ENCODE data around the gene SNORC.

SNORC gene

DNA sequence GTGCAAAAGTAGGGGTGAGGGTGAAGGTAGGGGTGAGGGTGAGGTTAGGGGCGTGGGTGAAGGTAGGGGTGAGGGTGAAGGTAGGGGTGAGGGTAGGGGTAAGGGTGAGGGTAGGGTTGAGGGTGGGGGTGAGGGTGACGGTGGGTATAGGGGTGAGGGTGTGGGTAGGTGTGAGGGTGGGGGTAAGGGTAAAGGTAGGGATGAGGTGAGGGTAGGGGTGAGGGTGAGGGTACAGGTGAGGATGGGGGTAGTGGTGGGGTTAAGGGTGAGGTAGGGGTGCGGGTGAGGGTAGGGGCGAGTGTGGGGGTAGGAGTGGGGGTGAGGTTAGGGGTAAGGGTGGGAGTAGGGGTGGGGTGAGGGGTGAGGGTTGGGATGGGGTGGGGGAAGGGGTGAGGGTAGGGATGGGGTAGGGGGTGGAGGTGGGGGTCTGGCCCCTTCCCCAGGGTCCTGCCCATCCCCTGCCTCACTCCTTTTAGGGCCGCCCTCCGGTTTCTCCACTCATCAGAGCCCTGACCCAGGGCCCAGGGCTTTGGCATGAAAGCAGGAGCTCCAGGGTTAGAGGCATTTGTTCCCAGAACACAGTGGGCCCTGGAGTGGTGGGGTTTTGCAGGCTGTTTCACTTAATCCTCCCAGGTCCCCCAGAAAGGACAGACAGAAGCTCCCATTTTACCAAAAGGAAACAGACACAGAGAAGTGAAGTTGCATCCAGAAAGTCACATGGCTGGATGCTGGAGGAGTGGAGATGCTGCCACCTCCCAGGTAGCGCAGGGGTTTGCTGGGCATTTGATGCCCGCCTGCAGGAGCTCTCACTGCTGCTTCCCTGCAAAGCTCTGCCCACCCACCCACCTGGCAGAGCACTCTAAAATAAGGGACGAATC lies 26.9 kb downstream of the SNORC start:
- H3K4me3 ChIP-seq (ENCODE audit: low read length), result no peak overlapping the region
- DNase-seq (ENCODE audit: low read depth), result no peak
- no peak for TF ChIP-seq CTCF (conservative IDR thresholded peaks at IDR 0.05; ENCODE audit: low read length)

GRCh38 chr2:232897598-232898408 lies 27.7 kb downstream of the SNORC start:
- no peak for TF ChIP-seq CTCF (conservative IDR thresholded peaks at IDR 0.05; ENCODE audit: low read length)
- no peak for DNase-seq (ENCODE audit: low read depth)
- no peak overlapping the region for H3K4me3 ChIP-seq (ENCODE audit: low read length)

DNA sequence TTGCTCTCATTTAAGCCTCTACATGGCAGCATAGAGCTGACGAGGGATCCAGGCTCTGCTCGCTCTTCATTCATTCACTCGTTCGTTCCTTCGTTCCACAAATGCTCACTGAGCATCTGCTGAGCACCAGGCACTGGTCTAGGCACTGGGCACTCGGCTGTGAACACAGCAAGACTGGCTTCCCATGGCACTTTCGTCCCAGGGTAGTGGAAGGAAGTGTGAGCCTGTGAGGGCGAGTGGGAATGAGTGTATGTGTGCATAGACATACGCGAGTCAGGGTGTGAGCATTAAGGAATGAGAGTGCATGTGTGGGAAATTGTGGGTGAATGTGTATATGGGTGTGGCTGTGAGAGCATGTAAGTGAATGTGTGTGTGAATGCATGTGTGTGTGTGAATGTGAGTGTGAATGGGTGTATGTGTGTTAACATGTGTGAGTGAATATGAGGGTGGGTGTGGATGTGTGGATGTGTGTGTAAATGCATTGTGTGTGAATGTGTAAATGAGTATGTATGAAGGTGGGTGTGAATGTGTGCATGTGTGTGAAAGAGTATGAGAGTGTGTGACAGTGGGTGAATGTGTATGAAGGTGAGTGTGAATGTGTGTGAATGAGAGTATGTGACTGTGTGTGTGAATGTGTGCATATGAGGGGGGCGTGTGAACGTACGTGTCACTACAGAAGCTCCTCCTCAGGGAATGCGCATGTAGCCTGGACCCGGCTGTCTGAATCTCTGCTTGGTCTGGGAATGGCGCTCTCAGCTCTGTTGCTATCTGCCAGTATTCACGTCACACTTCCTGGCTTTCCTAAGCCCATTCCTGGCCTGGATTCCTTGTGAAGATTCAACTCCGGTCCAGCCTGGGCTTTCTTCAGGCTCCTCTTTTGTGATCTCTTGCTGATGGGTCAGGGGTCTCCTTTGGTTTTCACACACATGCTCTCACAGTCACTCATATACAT lies 28.8 kb downstream of the SNORC start:
- peak; percentile 42 for DNase-seq (ENCODE audit: low read depth)
- TF ChIP-seq CTCF (conservative IDR thresholded peaks at IDR 0.05; ENCODE audit: low read length), result no peak
- H3K4me3 ChIP-seq (ENCODE audit: low read length), result no peak overlapping the region

DNA sequence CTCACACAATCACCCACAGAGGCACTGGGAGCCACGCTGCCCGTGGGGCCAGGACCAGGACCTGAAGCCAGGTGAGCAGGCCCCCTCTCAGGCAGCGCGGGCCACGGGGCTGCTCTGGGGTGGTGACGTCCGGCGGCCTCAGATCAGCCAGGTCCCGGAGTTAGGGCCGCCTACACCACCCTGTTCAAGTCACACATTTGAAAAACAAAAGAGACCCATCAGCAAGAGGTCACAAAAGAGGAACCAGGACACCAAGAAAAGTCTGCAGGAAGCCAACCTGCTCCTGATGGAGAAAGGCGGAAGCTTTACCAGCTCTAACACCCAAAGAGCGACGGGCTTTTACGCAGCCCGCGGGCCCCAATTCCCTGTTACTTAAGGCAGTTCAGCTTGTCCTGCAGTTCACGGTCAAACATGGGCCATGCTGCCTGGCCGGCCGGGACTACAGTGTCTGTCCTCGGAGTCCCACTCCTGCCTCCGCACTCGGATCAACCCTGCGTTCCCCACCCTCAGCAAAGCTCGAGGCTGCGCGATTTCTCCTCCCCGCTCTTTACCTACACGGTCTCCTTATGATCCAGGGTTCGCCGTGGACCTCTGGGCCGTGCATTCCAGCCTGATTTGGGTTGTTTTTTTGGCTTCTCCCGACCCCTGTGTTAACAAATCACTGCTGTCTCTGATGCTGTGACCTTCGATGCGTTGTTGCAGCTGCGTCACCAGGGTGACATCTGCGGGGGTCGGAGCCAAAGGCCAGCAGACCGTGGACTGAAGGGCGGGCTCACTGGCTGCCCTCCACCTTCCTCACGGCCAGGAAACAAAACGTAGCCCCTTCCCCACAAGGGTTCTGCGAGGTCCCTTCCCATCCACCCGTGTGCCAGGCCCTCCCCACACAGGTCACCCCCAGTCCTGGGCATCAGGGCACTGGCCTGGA lies 31.0 kb downstream of the SNORC start:
- DNase-seq (ENCODE audit: low read depth), result no peak
- TF ChIP-seq CTCF (conservative IDR thresholded peaks at IDR 0.05; ENCODE audit: low read length), result no peak
- no peak overlapping the region for H3K4me3 ChIP-seq (ENCODE audit: low read length)

DNA sequence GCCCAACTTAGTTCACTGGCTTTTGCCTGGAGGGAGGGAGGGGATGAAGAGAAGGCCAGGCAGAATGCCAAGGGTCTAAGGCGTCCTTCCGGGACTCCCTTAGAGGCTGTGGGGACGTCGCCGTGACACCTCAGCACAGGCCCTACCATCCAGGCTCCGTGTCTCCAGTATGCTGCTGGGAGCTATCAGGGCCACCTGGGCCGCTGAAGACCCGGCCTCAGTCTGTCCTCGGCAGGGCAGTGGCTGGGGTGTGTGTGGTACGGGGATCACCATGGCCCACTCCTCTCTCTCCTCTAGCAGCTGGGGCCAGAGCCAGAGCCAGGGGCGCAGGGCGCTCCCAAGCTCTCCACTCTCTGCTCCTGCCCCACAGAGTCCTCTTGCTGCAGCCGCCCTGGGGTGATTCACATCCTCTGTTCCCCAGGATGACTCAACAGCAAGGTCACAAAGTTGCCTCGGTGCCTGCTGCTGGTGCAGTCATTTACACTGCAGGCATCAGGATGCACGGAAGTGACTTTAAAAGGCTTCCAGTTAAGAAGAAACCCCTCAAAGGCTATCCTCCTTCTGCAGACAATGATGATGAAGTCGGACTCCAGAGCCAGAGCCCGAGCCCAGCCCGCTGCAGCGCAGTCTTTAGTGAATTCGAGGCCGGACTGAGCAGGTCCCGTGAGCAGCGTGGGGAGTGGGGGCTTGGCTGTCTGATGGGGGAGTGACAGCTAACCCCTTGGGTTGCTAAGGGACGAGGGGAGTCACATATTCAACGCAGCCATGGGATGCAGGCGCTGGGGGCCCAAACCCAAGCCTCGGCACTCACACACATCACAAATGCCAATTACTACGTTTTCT lies 31.9 kb downstream of the SNORC start:
- TF ChIP-seq CTCF (conservative IDR thresholded peaks at IDR 0.05; ENCODE audit: low read length), result no peak
- peak; percentile 82 for DNase-seq (ENCODE audit: low read depth)
- H3K4me3 ChIP-seq (ENCODE audit: low read length), result no peak overlapping the region

Measured in AG10803 (cell line).